Measurements from ENCODE around the gene RBMS1. TPM values are rescaled to one million over a fixed set of nuclear protein-coding genes. Genes with fewer than 3 reads are reported as not detected.

The RBMS1 gene
- total and polyA plus RNA-seq, 2 experiments from 2014 or later = 55.5 to 94.8 TPM

- no peaks in the 10 kb centered on the region for H4K20me1 ChIP-seq (replicated peaks; ENCODE audit: insufficient read depth)
- no peaks in the 10 kb centered on the region; the same call in 1 of the 2 replicates for H3K4me1 ChIP-seq (ENCODE audit: insufficient read depth)
- H3K9me2 ChIP-seq (ENCODE audit: insufficient read depth) = no peaks in the 10 kb centered on the region
- H3K4me2 ChIP-seq = no peak overlapping the region
- no peak overlapping the region for H3K4me3 Mint-ChIP-seq
- H3F3A ChIP-seq (replicated peaks; ENCODE audit: low read depth) = no peaks in the 10 kb centered on the region
- H3K27me3 ChIP-seq (ENCODE audit: insufficient read depth) = no peaks in the 10 kb centered on the region
- no peaks in the 10 kb centered on the region for H3K79me2 ChIP-seq (replicated peaks; ENCODE audit: insufficient read depth)
- H3K36me3 Mint-ChIP-seq (ENCODE audit: low read depth) = no peaks in the 10 kb centered on the region
- no peak for ATAC-seq
- H3K27ac Mint-ChIP-seq = no peak overlapping the region
- H3K9me3 Mint-ChIP-seq = no peaks in the 10 kb centered on the region
- no peak overlapping the region for H2AFZ ChIP-seq
- TF ChIP-seq EZH2 (IDR thresholded peaks at IDR 0.05; ENCODE audit: low read depth, unreplicated experiment) (no peak), POLR2AphosphoS5 (IDR thresholded peaks at IDR 0.05; ENCODE audit: low read depth) (no peak), EZH2phosphoT487 (IDR thresholded peaks at IDR 0.05; ENCODE audit: unreplicated experiment) (no peak), JUNB (IDR thresholded peaks at IDR 0.05; ENCODE audit: unreplicated experiment) (no peak), CTCF (conservative IDR thresholded peaks at IDR 0.05; ENCODE audit: low read depth in 2 of 2) (no peak), REST (IDR thresholded peaks at IDR 0.05; ENCODE audit: unreplicated experiment) (no peak), CREB1 (CRISPR knock-in tag; IDR thresholded peaks at IDR 0.05; ENCODE audit: low read depth) (no peak), ZNF114 (CRISPR knock-in tag; IDR thresholded peaks at IDR 0.05) (no peak), STAT1 (IDR thresholded peaks at IDR 0.05; ENCODE audit: unreplicated experiment) (no peak), NANOG (IDR thresholded peaks at IDR 0.05; ENCODE audit: borderline replicate concordance) (no peak), ZNF331 (CRISPR knock-in tag; IDR thresholded peaks at IDR 0.05; ENCODE audit: low read depth) (no peak)
- TF ChIP-seq, protein P1, sequence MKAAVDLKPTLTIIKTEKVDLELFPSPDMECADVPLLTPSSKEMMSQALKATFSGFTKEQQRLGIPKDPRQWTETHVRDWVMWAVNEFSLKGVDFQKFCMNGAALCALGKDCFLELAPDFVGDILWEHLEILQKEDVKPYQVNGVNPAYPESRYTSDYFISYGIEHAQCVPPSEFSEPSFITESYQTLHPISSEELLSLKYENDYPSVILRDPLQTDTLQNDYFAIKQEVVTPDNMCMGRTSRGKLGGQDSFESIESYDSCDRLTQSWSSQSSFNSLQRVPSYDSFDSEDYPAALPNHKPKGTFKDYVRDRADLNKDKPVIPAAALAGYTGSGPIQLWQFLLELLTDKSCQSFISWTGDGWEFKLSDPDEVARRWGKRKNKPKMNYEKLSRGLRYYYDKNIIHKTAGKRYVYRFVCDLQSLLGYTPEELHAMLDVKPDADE (IDR thresholded peaks at IDR 0.05) = no peak
- TF ChIP-seq, protein P2, sequence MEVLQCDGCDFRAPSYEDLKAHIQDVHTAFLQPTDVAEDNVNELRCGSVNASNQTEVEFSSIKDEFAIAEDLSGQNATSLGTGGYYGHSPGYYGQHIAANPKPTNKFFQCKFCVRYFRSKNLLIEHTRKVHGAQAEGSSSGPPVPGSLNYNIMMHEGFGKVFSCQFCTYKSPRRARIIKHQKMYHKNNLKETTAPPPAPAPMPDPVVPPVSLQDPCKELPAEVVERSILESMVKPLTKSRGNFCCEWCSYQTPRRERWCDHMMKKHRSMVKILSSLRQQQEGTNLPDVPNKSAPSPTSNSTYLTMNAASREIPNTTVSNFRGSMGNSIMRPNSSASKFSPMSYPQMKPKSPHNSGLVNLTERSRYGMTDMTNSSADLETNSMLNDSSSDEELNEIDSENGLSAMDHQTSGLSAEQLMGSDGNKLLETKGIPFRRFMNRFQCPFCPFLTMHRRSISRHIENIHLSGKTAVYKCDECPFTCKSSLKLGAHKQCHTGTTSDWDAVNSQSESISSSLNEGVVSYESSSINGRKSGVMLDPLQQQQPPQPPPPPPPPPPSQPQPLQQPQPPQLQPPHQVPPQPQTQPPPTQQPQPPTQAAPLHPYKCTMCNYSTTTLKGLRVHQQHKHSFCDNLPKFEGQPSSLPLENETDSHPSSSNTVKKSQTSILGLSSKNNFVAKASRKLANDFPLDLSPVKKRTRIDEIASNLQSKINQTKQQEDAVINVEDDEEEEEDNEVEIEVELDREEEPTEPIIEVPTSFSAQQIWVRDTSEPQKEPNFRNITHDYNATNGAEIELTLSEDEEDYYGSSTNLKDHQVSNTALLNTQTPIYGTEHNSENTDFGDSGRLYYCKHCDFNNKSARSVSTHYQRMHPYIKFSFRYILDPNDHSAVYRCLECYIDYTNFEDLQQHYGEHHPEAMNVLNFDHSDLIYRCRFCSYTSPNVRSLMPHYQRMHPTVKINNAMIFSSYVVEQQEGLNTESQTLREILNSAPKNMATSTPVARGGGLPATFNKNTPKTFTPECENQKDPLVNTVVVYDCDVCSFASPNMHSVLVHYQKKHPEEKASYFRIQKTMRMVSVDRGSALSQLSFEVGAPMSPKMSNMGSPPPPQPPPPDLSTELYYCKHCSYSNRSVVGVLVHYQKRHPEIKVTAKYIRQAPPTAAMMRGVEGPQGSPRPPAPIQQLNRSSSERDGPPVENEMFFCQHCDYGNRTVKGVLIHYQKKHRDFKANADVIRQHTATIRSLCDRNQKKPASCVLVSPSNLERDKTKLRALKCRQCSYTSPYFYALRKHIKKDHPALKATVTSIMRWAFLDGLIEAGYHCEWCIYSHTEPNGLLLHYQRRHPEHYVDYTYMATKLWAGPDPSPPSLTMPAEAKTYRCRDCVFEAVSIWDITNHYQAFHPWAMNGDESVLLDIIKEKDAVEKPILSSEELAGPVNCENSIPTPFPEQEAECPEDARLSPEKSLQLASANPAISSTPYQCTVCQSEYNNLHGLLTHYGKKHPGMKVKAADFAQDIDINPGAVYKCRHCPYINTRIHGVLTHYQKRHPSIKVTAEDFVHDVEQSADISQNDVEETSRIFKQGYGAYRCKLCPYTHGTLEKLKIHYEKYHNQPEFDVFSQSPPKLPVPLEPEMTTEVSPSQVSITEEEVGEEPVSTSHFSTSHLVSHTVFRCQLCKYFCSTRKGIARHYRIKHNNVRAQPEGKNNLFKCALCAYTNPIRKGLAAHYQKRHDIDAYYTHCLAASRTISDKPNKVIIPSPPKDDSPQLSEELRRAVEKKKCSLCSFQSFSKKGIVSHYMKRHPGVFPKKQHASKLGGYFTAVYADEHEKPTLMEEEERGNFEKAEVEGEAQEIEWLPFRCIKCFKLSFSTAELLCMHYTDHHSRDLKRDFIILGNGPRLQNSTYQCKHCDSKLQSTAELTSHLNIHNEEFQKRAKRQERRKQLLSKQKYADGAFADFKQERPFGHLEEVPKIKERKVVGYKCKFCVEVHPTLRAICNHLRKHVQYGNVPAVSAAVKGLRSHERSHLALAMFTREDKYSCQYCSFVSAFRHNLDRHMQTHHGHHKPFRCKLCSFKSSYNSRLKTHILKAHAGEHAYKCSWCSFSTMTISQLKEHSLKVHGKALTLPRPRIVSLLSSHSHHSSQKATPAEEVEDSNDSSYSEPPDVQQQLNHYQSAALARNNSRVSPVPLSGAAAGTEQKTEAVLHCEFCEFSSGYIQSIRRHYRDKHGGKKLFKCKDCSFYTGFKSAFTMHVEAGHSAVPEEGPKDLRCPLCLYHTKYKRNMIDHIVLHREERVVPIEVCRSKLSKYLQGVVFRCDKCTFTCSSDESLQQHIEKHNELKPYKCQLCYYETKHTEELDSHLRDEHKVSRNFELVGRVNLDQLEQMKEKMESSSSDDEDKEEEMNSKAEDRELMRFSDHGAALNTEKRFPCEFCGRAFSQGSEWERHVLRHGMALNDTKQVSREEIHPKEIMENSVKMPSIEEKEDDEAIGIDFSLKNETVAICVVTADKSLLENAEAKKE (CRISPR knock-in tag; IDR thresholded peaks at IDR 0.05) = no peak
- peaks cover 2% of the 10 kb centered on the region for H3K27me3 Mint-ChIP-seq (ENCODE audit: insufficient read depth, low read depth, poor library complexity)
- no peak overlapping the region for H3K27ac ChIP-seq (ENCODE audit: low read depth)
- no peaks in the 10 kb centered on the region; the same call in 2 of the 3 replicates for H3K4me1 Mint-ChIP-seq
- H3K4me3 ChIP-seq = no peak overlapping the region
- H3K36me3 ChIP-seq (ENCODE audit: insufficient read depth) = no peaks in the 10 kb centered on the region
- DNase-seq (ENCODE audit: low spot score) = no peak
Measured at GRCh38 chr2:160505256-160505655, 11.6 kb upstream of the RBMS1 start.

Measured in GM23338 (cell line).